Measurements from ENCODE around the gene TFEB. TPM values are rescaled to one million over a fixed set of nuclear protein-coding genes. Genes with fewer than 3 reads are reported as not detected.

TFEB gene
- total and polyA plus RNA-seq, 2 of the 8 experiments (the other 6 are each of a cell fraction or from before 2014, with no cell fraction given) = 2.3 to 6.7 TPM

GRCh38 chr6:41654698-41655151 is 80.7 kb downstream of the TFEB start (continued):
- TF ChIP-seq RAD21 (IDR thresholded peaks at IDR 0.05 in 1 of 2, conservative IDR thresholded peaks at IDR 0.05 in 1 of 2; ENCODE audit: low read depth in 2 of 2, low read length in 2 of 2) (no peak), SUZ12 (IDR thresholded peaks at IDR 0.05; ENCODE audit: low read length) (no peak), RFX5 (IDR thresholded peaks at IDR 0.05; ENCODE audit: borderline replicate concordance, low read depth, low read length) (no peak)
